ENCODE results near the gene SLC9A4.

SLC9A4 gene

DNA sequence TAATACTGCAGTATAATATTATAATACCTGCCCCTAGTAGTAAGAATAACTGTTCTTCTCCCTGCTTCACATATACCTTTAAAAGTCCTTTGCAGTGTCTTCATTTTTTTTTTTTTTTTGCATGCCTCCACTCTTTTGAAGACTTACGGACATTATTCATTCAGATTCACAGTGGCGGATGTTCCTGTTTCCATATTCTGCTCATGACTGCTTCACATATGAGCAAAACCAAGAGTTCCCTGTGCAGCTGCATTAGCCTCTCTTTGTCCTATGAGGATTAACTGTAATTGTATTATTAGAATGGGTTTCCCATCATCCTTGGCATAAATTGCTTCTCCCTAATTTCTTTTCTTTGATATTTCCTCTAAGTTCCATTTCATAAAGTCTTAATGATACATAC is 37.3 kb upstream of the SLC9A4 start:
- Histone ChIP-seq H3K4me3 (ENCODE audit: low read length in 2 of 2) (no peak overlapping the region), H3K27me3 (ENCODE audit: control insufficient read depth in 2 of 2, insufficient read depth in 2 of 2, low read length in 2 of 2) (no peaks in the 10 kb centered on the region), H3K27ac (ENCODE audit: low read depth in 2 of 2, low read length in 2 of 2) (no peak overlapping the region), H3K9ac (ENCODE audit: low read depth in 1 of 2, low read length in 2 of 2) (no peak overlapping the region), H3K36me3 (ENCODE audit: control insufficient read depth in 2 of 2, insufficient read depth in 2 of 2, low read length in 2 of 2) (no peaks in the 10 kb centered on the region), H3K9me3 (ENCODE audit: control insufficient read depth in 2 of 2, low read length in 2 of 2) (no peaks in the 10 kb centered on the region), H3K4me1 (ENCODE audit: control insufficient read depth in 2 of 2, insufficient read depth in 2 of 2, low read length in 2 of 2) (no peaks in the 10 kb centered on the region)

DNA sequence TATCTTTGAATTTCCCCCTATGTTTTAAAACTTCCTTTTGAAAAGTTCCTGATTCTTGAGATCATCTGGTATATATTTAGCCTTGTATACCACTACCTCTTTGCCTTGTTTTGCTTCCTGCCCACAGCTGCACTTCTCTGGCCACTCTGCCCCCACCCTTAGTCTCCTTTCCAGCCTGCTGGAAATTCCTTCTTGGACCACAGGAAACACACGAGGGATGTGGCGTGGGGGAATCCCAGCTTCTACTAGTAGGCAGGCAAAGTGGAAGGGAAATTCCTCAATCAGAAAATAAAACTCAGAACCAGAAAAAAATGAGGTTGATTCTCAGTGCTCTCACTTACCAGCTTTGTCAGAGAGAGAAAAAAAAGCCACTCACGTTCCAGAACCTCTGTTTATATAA is 36.7 kb upstream of the SLC9A4 start:
- Histone ChIP-seq H3K36me3 (ENCODE audit: control insufficient read depth in 2 of 2, insufficient read depth in 2 of 2, low read length in 2 of 2) (no peaks in the 10 kb centered on the region), H3K4me3 (ENCODE audit: low read length in 2 of 2) (no peak overlapping the region), H3K9ac (ENCODE audit: low read depth in 1 of 2, low read length in 2 of 2) (no peak overlapping the region), H3K27ac (ENCODE audit: low read depth in 2 of 2, low read length in 2 of 2) (no peak overlapping the region), H3K9me3 (ENCODE audit: control insufficient read depth in 2 of 2, low read length in 2 of 2) (no peaks in the 10 kb centered on the region), H3K27me3 (ENCODE audit: control insufficient read depth in 2 of 2, insufficient read depth in 2 of 2, low read length in 2 of 2) (no peaks in the 10 kb centered on the region), H3K4me1 (ENCODE audit: control insufficient read depth in 2 of 2, insufficient read depth in 2 of 2, low read length in 2 of 2) (no peaks in the 10 kb centered on the region)

DNA sequence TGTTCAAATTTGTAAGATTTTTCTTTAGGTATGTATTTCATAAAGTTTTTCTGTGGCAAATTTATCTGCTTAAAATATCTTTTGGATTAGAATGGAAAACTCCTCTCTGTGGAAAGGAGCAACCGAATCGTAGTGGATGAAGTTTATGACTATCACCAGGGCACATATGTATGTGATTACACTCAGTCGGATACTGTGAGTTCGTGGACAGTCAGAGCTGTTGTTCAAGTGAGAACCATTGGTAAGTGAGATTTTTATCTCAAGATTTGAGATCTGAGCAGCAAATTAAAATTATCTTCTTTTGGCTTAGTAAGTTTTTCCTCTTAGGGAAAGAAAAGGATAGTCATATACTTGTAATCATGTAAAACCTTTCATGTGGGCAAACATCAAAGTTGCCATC is 35.9 kb upstream of the SLC9A4 start:
- no peaks in the 10 kb centered on the region for H3K36me3 ChIP-seq (ENCODE audit: control insufficient read depth in 2 of 2, insufficient read depth in 2 of 2, low read length in 2 of 2)
- H3K9me3 ChIP-seq (ENCODE audit: control insufficient read depth in 2 of 2, low read length in 2 of 2), result no peaks in the 10 kb centered on the region
- no peaks in the 10 kb centered on the region for H3K4me1 ChIP-seq (ENCODE audit: control insufficient read depth in 2 of 2, insufficient read depth in 2 of 2, low read length in 2 of 2)
- H3K27me3 ChIP-seq (ENCODE audit: control insufficient read depth in 2 of 2, insufficient read depth in 2 of 2, low read length in 2 of 2), result no peaks in the 10 kb centered on the region
- H3K27ac ChIP-seq (ENCODE audit: low read depth in 2 of 2, low read length in 2 of 2), result no peak overlapping the region
- H3K4me3 ChIP-seq (ENCODE audit: low read length in 2 of 2), result no peak overlapping the region
- no peak overlapping the region for H3K9ac ChIP-seq (ENCODE audit: low read depth in 1 of 2, low read length in 2 of 2)

DNA sequence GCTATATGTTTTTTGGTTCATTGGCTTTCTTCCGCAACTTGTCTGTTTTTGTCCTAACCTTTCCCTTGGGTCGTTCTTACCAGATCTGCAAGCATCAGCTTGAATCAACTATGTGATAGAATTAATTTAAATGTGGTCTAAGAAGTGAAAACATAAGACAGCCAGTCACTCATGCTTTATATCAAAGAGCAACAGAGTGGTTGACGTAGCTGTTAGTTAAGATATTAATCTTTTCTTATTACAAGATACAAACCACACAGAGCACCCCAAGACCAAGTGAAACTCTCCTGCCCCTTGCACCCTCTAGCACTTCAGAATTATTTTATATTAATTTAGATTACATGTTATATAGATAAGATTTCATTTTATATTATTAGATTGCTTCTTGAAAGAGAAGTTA is 34.9 kb upstream of the SLC9A4 start:
- no peaks in the 10 kb centered on the region for H3K27me3 ChIP-seq (ENCODE audit: control insufficient read depth in 2 of 2, insufficient read depth in 2 of 2, low read length in 2 of 2)
- no peak overlapping the region for H3K27ac ChIP-seq (ENCODE audit: low read depth in 2 of 2, low read length in 2 of 2)
- H3K4me3 ChIP-seq (ENCODE audit: low read length in 2 of 2), result no peak overlapping the region
- no peak overlapping the region for H3K9ac ChIP-seq (ENCODE audit: low read depth in 1 of 2, low read length in 2 of 2)
- no peaks in the 10 kb centered on the region for H3K4me1 ChIP-seq (ENCODE audit: control insufficient read depth in 2 of 2, insufficient read depth in 2 of 2, low read length in 2 of 2)
- no peaks in the 10 kb centered on the region for H3K9me3 ChIP-seq (ENCODE audit: control insufficient read depth in 2 of 2, low read length in 2 of 2)
- no peaks in the 10 kb centered on the region for H3K36me3 ChIP-seq (ENCODE audit: control insufficient read depth in 2 of 2, insufficient read depth in 2 of 2, low read length in 2 of 2)

DNA sequence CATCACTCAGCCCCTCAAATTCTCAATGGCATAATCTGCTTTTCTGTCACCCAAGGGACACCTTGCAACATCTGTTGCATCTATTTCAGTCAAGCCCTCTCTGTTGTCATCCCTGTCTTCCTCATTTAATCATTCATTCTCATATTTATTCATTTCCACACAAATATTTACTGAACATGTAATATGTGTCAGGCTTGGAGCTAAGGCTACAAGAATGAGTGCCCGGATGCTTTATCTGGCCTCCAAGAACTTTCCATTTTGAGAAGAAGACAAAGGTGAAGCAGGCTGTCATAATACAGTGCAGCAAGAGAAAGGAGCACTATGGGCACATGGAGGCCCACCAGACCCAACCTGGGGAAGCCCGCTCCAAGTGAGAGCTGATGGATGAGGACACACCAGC is 34.4 kb upstream of the SLC9A4 start:
- no peaks in the 10 kb centered on the region for H3K36me3 ChIP-seq (ENCODE audit: control insufficient read depth in 2 of 2, insufficient read depth in 2 of 2, low read length in 2 of 2)
- H3K9me3 ChIP-seq (ENCODE audit: control insufficient read depth in 2 of 2, low read length in 2 of 2), result no peaks in the 10 kb centered on the region
- no peaks in the 10 kb centered on the region for H3K27me3 ChIP-seq (ENCODE audit: control insufficient read depth in 2 of 2, insufficient read depth in 2 of 2, low read length in 2 of 2)
- no peak overlapping the region for H3K27ac ChIP-seq (ENCODE audit: low read depth in 2 of 2, low read length in 2 of 2)
- no peak overlapping the region for H3K9ac ChIP-seq (ENCODE audit: low read depth in 1 of 2, low read length in 2 of 2)
- H3K4me3 ChIP-seq (ENCODE audit: low read length in 2 of 2), result no peak overlapping the region
- no peaks in the 10 kb centered on the region for H3K4me1 ChIP-seq (ENCODE audit: control insufficient read depth in 2 of 2, insufficient read depth in 2 of 2, low read length in 2 of 2)

DNA sequence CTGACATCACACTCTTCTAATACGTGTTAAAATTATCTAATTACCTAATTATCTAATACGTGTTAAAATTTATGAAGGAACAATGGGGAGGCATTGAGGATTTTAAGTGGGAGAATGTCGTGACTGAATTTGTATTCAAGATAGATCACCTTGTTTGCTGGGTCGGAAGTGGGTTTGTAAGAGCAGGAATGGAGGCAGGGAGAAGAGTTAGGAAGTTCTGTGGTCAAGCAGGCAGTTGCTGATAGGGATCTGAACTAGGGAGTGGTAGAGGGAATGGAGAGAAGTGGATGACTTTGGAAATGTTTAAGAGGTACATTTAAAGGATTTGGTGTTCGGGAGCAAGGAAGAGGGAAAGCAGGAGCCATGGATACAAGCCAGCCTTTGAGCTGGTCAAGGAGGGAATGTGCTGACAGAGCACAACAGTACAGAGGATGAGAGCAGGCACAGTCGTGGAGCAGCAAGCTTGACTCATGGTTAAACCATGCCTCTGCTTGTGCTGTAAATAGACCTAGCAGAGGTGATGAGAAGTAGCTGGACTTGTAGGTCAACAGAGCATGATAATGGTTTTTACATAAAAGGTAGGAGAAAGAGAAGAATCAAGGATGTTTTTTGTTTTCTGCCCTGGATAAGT is 33.8 kb upstream of the SLC9A4 start:
- Histone ChIP-seq H3K9ac (ENCODE audit: low read depth in 1 of 2, low read length in 2 of 2) (no peak overlapping the region), H3K27ac (ENCODE audit: low read depth in 2 of 2, low read length in 2 of 2) (no peak overlapping the region), H3K9me3 (ENCODE audit: control insufficient read depth in 2 of 2, low read length in 2 of 2) (no peaks in the 10 kb centered on the region), H3K4me1 (ENCODE audit: control insufficient read depth in 2 of 2, insufficient read depth in 2 of 2, low read length in 2 of 2) (no peaks in the 10 kb centered on the region), H3K4me3 (ENCODE audit: low read length in 2 of 2) (no peak overlapping the region), H3K36me3 (ENCODE audit: control insufficient read depth in 2 of 2, insufficient read depth in 2 of 2, low read length in 2 of 2) (no peaks in the 10 kb centered on the region), H3K27me3 (ENCODE audit: control insufficient read depth in 2 of 2, insufficient read depth in 2 of 2, low read length in 2 of 2) (no peaks in the 10 kb centered on the region)

DNA sequence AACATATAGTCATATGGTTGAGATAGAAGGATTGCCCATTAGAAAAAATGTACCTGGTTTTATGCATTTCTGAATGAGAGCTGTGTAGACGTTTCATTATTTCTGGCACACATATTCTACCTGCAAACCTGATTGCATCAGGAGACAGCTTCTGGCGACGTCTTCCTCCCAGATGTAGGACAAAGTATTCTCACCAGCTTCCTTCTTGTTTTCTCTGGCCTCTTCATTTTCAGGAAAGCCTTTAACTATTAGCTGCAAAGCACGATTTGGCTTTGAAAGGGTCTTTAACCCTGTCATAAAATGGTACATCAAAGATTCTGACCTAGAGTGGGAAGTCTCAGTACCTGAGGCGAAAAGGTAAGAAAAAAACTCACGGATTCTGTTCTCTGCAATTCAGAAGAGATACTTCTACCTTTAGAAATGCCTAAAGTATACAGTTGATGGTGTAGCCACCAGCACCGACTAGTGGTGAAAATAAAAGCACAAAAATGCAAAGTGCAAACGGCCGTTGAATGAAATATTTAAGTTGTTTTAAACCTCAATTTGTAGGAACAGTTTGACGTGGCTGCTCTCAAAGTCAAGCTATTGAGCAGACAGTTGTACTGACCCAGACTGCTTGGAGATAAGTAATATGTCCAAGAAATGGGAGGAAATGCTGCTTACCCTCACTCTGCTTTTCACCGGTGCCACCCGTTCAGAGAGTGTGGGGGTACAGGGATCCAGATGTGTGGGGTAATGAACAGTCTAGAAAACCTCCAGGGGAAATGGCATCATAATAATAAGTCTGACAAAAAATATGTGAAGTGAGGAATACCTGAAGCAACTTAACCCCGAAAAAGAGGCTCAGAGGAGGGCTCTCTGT is 29.8 kb upstream of the SLC9A4 start:
- Histone ChIP-seq H3K36me3 (ENCODE audit: control insufficient read depth in 2 of 2, insufficient read depth in 2 of 2, low read length in 2 of 2) (no peaks in the 10 kb centered on the region), H3K9me3 (ENCODE audit: control insufficient read depth in 2 of 2, low read length in 2 of 2) (no peaks in the 10 kb centered on the region), H3K27ac (ENCODE audit: low read depth in 2 of 2, low read length in 2 of 2) (no peak overlapping the region)

DNA sequence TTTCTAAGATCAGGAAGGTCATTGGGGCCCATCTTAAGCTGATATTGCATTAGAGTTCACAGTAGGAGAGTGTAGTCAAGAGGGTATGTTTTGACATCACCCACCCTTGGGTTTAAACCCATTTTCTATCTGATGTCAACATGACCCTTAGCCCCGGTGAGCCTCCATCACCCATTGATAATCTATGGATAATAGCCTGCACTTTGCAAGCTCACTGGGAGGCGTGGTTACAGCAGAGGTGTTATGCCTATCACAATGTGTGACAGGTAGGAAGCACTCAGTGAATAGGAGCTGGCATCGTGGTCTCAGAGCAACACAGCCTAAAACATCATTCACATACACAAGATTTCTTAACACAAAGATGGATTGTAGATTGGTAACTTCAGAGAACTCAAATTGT is 28.8 kb upstream of the SLC9A4 start:
- Histone ChIP-seq H3K27ac (ENCODE audit: low read depth in 2 of 2, low read length in 2 of 2) (no peak overlapping the region), H3K9me3 (ENCODE audit: control insufficient read depth in 2 of 2, low read length in 2 of 2) (no peaks in the 10 kb centered on the region), H3K36me3 (ENCODE audit: control insufficient read depth in 2 of 2, insufficient read depth in 2 of 2, low read length in 2 of 2) (no peaks in the 10 kb centered on the region), H3K9ac (ENCODE audit: low read depth in 1 of 2, low read length in 2 of 2) (no peak overlapping the region), H3K4me1 (ENCODE audit: control insufficient read depth in 2 of 2, insufficient read depth in 2 of 2, low read length in 2 of 2) (no peaks in the 10 kb centered on the region), H3K27me3 (ENCODE audit: control insufficient read depth in 2 of 2, insufficient read depth in 2 of 2, low read length in 2 of 2) (no peaks in the 10 kb centered on the region), H3K4me3 (ENCODE audit: low read length in 2 of 2) (no peak overlapping the region)

More for the DNA sequence above, 29.8 kb upstream of the SLC9A4 start:
- Histone ChIP-seq H3K4me1 (ENCODE audit: control insufficient read depth in 2 of 2, insufficient read depth in 2 of 2, low read length in 2 of 2) (no peaks in the 10 kb centered on the region), H3K27me3 (ENCODE audit: control insufficient read depth in 2 of 2, insufficient read depth in 2 of 2, low read length in 2 of 2) (no peaks in the 10 kb centered on the region), H3K4me3 (ENCODE audit: low read length in 2 of 2) (no peak overlapping the region), H3K9ac (ENCODE audit: low read depth in 1 of 2, low read length in 2 of 2) (no peak overlapping the region)

DNA sequence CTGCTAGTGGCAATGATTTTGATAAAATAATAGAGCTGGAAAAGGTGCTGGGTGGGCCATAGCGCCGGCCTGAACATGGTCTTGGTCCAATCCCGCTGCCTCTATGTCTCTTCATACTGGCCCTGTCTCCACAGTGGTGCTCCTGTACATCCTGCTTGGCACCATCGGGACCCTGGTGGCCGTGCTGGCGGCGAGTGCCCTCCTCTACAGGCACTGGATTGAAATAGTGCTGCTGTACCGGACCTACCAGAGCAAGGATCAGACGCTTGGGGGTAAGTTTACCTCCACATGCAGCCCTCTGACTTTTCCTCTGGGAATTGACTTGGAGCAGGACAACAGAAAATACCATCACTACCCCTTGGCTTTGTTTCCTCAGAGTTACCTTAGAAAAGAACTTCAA is 26.1 kb upstream of the SLC9A4 start:
- H3K4me1 ChIP-seq (ENCODE audit: control insufficient read depth in 2 of 2, insufficient read depth in 2 of 2, low read length in 2 of 2), result no peaks in the 10 kb centered on the region

DNA sequence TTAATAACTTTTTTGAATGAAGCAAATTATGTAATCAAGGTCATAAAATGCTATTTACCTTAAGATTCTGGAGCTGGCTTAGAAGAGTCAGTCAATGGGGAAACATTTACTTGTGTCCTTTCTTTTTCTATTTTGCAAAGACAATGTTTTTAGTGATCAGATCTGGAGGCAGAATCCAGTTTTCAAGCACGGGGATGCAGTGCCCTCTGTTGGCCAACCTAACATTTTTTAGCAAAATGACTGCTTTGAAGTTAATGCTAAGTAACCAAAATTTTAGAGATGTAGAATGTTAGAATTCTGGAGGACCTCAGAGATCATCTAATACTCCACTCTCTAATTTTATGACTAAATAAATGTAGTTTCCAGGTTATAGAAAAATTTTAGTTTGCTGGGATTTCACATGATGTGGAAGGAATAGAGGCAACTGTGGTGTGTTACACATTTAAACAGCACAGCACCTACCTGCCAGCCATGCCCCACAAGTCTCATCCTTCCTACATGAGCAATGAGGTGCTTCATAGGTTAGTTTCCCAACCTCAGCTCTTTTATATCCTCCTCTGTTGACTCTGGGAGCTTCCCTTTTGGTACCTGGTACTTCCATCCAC is 23.6 kb upstream of the SLC9A4 start:
- peaks cover 0 to 6% of the 10 kb centered on the region in 2 donors for H3K4me1 ChIP-seq (ENCODE audit: control insufficient read depth in 2 of 2, insufficient read depth in 2 of 2, low read length in 2 of 2)
- no peaks in the 10 kb centered on the region for H3K27me3 ChIP-seq (ENCODE audit: control insufficient read depth in 2 of 2, insufficient read depth in 2 of 2, low read length in 2 of 2)
- no peak overlapping the region for H3K9ac ChIP-seq (ENCODE audit: low read depth in 1 of 2, low read length in 2 of 2)
- H3K9me3 ChIP-seq (ENCODE audit: control insufficient read depth in 2 of 2, low read length in 2 of 2), result no peaks in the 10 kb centered on the region
- no peak overlapping the region for H3K27ac ChIP-seq (ENCODE audit: low read depth in 2 of 2, low read length in 2 of 2)
- no peaks in the 10 kb centered on the region for H3K36me3 ChIP-seq (ENCODE audit: control insufficient read depth in 2 of 2, insufficient read depth in 2 of 2, low read length in 2 of 2)
- H3K4me3 ChIP-seq (ENCODE audit: low read length in 2 of 2), result no peak overlapping the region

More for the DNA sequence above, 26.1 kb upstream of the SLC9A4 start:
- Histone ChIP-seq H3K9ac (ENCODE audit: low read depth in 1 of 2, low read length in 2 of 2) (no peak overlapping the region), H3K36me3 (ENCODE audit: control insufficient read depth in 2 of 2, insufficient read depth in 2 of 2, low read length in 2 of 2) (no peaks in the 10 kb centered on the region), H3K4me3 (ENCODE audit: low read length in 2 of 2) (no peak overlapping the region), H3K9me3 (ENCODE audit: control insufficient read depth in 2 of 2, low read length in 2 of 2) (no peaks in the 10 kb centered on the region), H3K27me3 (ENCODE audit: control insufficient read depth in 2 of 2, insufficient read depth in 2 of 2, low read length in 2 of 2) (no peaks in the 10 kb centered on the region), H3K27ac (ENCODE audit: low read depth in 2 of 2, low read length in 2 of 2) (no peak overlapping the region)

Measured in mucosa of rectum (tissue), 2 donors.